Skin epidermis (tissue), 12 donors: ENCODE results near the gene TMEM170B.

Experiments used
- H3K27ac ChIP-seq, 21 experiments: fragments of 200-600 bp; sonication (generic) in 11 of 21; one replicate each; pipeline ENCODE4 v1.5.0; 2020; ENCODE audit warnings: mild to moderate bottlenecking in 3 of 21, inconsistent platforms in 2 of 21, moderate library complexity in 2 of 21
- H3K4me3 ChIP-seq, 7 experiments: fragments of 200-600 bp; sonication (generic) in 2 of 7; one replicate each; pipeline ENCODE4 v1.5.0; 2020; ENCODE audit warnings: inconsistent platforms in 2 of 7, mild to moderate bottlenecking in 2 of 7, moderate library complexity in 1 of 7

Gene TMEM170B

GRCh38 chr6:11537229-11538051 lies at the start of gene TMEM170B:
Gene TMEM170B (plus strand): TSS chr6:11537749. CDS start chr6:11538278, 529 bp downstream.
- H3K27ac ChIP-seq: peak within 1 kb of the TSS; percentile 36 to 86 (median 68)

GRCh38 chr6:11490996-11491395 lies 46.6 kb upstream of the TMEM170B start:
- H3K4me3 ChIP-seq: no peak overlapping the region
- H3K27ac ChIP-seq: no peak overlapping the region

More at GRCh38 chr6:11537229-11538051, at the start of gene TMEM170B:
- peak within 1 kb of the TSS; percentile 74 to 96 (median 89) for H3K4me3 ChIP-seq

- no peak overlapping the region for H3K27ac ChIP-seq
- H3K4me3 ChIP-seq: no peak overlapping the region
Observed at GRCh38 chr6:11491596-11492463, 45.7 kb upstream of the TMEM170B start.

GRCh38 chr6:11492464-11493290 lies 44.9 kb upstream of the TMEM170B start:
- H3K27ac ChIP-seq: peak overlapping the region in 1 of 21 experiments; percentile 21
- no peak overlapping the region for H3K4me3 ChIP-seq

- no peak overlapping the region for H3K4me3 ChIP-seq
- H3K27ac ChIP-seq: no peak overlapping the region
Observed at GRCh38 chr6:11493974-11494373, 43.6 kb upstream of the TMEM170B start.

- no peak overlapping the region for H3K4me3 ChIP-seq
- H3K27ac ChIP-seq: peak overlapping the region in 1 of 21 experiments; percentile 9
Observed at GRCh38 chr6:11494786-11495564, 42.6 kb upstream of the TMEM170B start.

- no peak overlapping the region for H3K4me3 ChIP-seq
- H3K27ac ChIP-seq: peak overlapping the region in 6 of 21 experiments; percentile 8 to 47 (median 18)
Observed at GRCh38 chr6:11495565-11496145, 41.9 kb upstream of the TMEM170B start.

- no peak overlapping the region for H3K4me3 ChIP-seq
- peak overlapping the region in 5 of 21 experiments; percentile 8 to 47 (median 15) for H3K27ac ChIP-seq
Observed at GRCh38 chr6:11496152-11497060, 41.1 kb upstream of the TMEM170B start.

GRCh38 chr6:11497107-11497506 lies 40.4 kb upstream of the TMEM170B start:
- H3K27ac ChIP-seq: no peak overlapping the region
- H3K4me3 ChIP-seq: no peak overlapping the region

- Histone ChIP-seq H3K4me3 (no peak overlapping the region), H3K27ac (no peak overlapping the region)
Observed at GRCh38 chr6:11497881-11498280, 39.7 kb upstream of the TMEM170B start.

GRCh38 chr6:11500008-11500407 lies 37.5 kb upstream of the TMEM170B start:
- H3K27ac ChIP-seq: no peak overlapping the region
- H3K4me3 ChIP-seq: no peak overlapping the region

- Histone ChIP-seq H3K27ac (no peak overlapping the region), H3K4me3 (no peak overlapping the region)
Observed at GRCh38 chr6:11509471-11509870, 28.1 kb upstream of the TMEM170B start.

- H3K4me3 ChIP-seq: no peak overlapping the region
- no peak overlapping the region for H3K27ac ChIP-seq
Observed at GRCh38 chr6:11514672-11515071, 22.9 kb upstream of the TMEM170B start.

GRCh38 chr6:11515763-11516162 lies 21.8 kb upstream of the TMEM170B start:
- Histone ChIP-seq H3K4me3 (no peak overlapping the region), H3K27ac (no peak overlapping the region)

- H3K27ac ChIP-seq: no peak overlapping the region
- H3K4me3 ChIP-seq: no peak overlapping the region
Observed at GRCh38 chr6:11522812-11523605, 14.5 kb upstream of the TMEM170B start.

- Histone ChIP-seq H3K27ac (peak overlapping the region in 3 of 21 experiments; percentile 25 to 67 (median 37)), H3K4me3 (no peak overlapping the region)
Observed at GRCh38 chr6:11525468-11526155, 11.9 kb upstream of the TMEM170B start.
